ENCODE results near the gene GRK7. TPM values are rescaled to one million over a fixed set of nuclear protein-coding genes. Genes with fewer than 3 reads are reported as not detected.

Gene GRK7
- total RNA-seq, 1 experiment from 2014 or later, result not detected

DNA sequence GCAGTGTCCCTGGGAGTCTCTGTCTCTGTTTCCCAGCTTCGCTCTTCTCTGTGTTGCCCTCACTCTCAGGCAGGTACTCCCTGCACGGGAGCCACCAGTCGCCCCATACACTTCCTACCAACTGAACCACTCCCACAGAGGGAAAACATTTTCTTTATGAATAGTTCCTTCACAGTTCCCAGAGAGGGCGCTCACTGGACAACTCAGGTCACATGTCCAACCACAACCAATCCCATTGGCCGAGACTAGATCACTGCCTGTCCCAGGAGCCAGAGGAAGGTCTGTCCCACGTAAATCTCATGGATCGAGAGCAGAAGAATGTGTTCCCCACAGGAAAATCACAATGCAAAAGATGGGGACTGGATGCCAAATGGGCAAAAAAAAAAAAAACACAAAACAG is 26.1 kb downstream of the GRK7 start:
- no peak overlapping the region for H3K27ac ChIP-seq (ENCODE audit: low read length)
- no peaks in the 10 kb centered on the region for H4K20me1 ChIP-seq (ENCODE audit: insufficient read depth, low read depth, low read length)
- no peak overlapping the region for H3K4me3 ChIP-seq (ENCODE audit: low read length)
- H3K9me2 ChIP-seq (replicated peaks; ENCODE audit: insufficient read depth, low read length), result no peaks in the 10 kb centered on the region
- H3K36me3 ChIP-seq (ENCODE audit: insufficient read depth, low read length), result no peaks in the 10 kb centered on the region
- H3K79me2 ChIP-seq (ENCODE audit: low read length), result no peaks in the 10 kb centered on the region
- no peaks in the 10 kb centered on the region for H3K9me3 ChIP-seq (ENCODE audit: low read length)
- DNase-seq, result peak; percentile 48
- no peaks in the 10 kb centered on the region for H3K27me3 ChIP-seq (ENCODE audit: low read length)
- no peak overlapping the region for H3K4me2 ChIP-seq (ENCODE audit: low read depth, low read length, poor library complexity, severe bottlenecking)
- H2AFZ ChIP-seq (ENCODE audit: low read length), result no peak overlapping the region
- no peak overlapping the region for H3K9ac ChIP-seq (ENCODE audit: low read length)
- no peaks in the 10 kb centered on the region for H3K4me1 ChIP-seq (ENCODE audit: low read length)

GRCh38 chr3:141790171-141790570 is 27.0 kb downstream of the GRK7 start:
- Histone ChIP-seq H3K27ac (ENCODE audit: low read length) (no peak overlapping the region), H2AFZ (ENCODE audit: low read length) (no peak overlapping the region), H3K4me1 (ENCODE audit: low read length) (no peaks in the 10 kb centered on the region), H3K9ac (ENCODE audit: low read length) (no peak overlapping the region), H3K9me2 (replicated peaks; ENCODE audit: insufficient read depth, low read length) (no peaks in the 10 kb centered on the region), H3K27me3 (ENCODE audit: low read length) (no peaks in the 10 kb centered on the region), H4K20me1 (ENCODE audit: insufficient read depth, low read depth, low read length) (no peaks in the 10 kb centered on the region), H3K79me2 (ENCODE audit: low read length) (no peaks in the 10 kb centered on the region), H3K9me3 (ENCODE audit: low read length) (no peaks in the 10 kb centered on the region), H3K4me3 (ENCODE audit: low read length) (no peak overlapping the region), H3K36me3 (ENCODE audit: insufficient read depth, low read length) (no peaks in the 10 kb centered on the region), H3K4me2 (ENCODE audit: low read depth, low read length, poor library complexity, severe bottlenecking) (no peak overlapping the region)
- DNase-seq, result no peak

DNA sequence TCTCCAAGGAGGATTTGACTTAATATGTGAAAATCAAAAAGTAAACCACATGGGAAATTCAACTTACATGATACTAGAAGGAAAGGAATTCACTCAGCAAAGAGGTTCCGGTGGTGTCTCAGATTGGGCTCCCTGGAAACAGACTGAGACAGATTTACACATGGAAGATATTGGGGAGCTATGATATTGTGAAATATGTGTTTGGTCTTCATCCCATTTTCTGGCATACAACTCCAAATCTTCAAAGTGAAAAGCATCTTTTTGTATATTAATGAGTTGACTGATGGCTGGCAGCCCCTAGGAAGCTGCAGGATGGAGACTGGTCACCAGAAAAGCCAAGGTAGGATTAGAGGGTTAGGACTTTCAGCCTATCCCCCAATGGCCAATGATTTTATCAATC is 29.3 kb downstream of the GRK7 start:
- DNase-seq, result no peak
- no peak overlapping the region for H3K4me2 ChIP-seq (ENCODE audit: low read depth, low read length, poor library complexity, severe bottlenecking)
- H2AFZ ChIP-seq (ENCODE audit: low read length), result no peak overlapping the region
- H3K27me3 ChIP-seq (ENCODE audit: low read length), result no peaks in the 10 kb centered on the region
- no peaks in the 10 kb centered on the region for H3K79me2 ChIP-seq (ENCODE audit: low read length)
- no peaks in the 10 kb centered on the region for H3K36me3 ChIP-seq (ENCODE audit: insufficient read depth, low read length)
- no peaks in the 10 kb centered on the region for H3K4me1 ChIP-seq (ENCODE audit: low read length)
- no peak overlapping the region for H3K27ac ChIP-seq (ENCODE audit: low read length)
- H3K9me3 ChIP-seq (ENCODE audit: low read length), result no peaks in the 10 kb centered on the region
- H4K20me1 ChIP-seq (ENCODE audit: insufficient read depth, low read depth, low read length), result no peaks in the 10 kb centered on the region
- no peaks in the 10 kb centered on the region for H3K9me2 ChIP-seq (replicated peaks; ENCODE audit: insufficient read depth, low read length)
- no peak overlapping the region for H3K9ac ChIP-seq (ENCODE audit: low read length)
- H3K4me3 ChIP-seq (ENCODE audit: low read length), result no peak overlapping the region

DNA sequence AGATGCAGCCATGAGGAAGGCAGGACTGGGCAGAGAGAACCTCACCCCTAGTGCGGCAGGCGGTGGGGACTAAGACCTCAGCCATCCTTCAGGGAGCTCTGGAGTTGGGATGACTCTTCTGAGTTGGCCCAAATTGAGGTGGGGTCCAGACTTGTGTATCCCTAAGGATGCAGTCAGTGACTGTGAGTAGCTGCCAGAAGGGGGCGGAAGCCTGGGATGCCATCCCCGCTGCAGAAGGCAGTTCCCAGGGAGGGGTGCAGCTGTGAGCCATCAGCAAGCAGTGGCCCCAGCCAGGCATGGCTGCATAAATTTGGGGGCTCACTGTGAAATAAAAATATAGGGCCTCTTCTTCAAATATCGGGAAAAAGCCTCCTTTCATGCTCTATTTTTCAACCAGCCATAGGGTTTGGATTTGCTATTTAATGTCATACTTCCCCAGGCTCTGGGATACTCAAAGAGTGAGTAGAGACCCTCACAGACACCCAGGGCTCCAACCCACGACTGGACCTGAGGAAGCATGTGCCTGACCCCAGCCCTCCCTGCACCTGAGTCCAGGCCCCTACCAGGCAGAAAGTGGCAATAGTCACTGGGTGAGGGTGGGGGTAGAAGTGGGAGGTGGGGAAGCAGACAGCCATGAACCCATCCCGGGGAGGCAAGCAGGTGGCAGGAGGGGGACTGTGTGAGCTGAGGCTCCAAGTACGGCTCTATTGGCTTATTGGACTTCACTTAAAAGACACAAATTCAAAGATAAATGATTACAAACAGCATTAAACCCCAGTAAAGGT is 30.5 kb downstream of the GRK7 start:
- Histone ChIP-seq H3K9ac (ENCODE audit: low read length) (no peak overlapping the region), H3K4me1 (ENCODE audit: low read length) (no peaks in the 10 kb centered on the region), H3K4me3 (ENCODE audit: low read length) (no peak overlapping the region), H3K4me2 (ENCODE audit: low read depth, low read length, poor library complexity, severe bottlenecking) (no peak overlapping the region), H3K9me3 (ENCODE audit: low read length) (no peaks in the 10 kb centered on the region), H3K27me3 (ENCODE audit: low read length) (no peaks in the 10 kb centered on the region), H3K79me2 (ENCODE audit: low read length) (no peaks in the 10 kb centered on the region), H3K36me3 (ENCODE audit: insufficient read depth, low read length) (no peaks in the 10 kb centered on the region), H3K27ac (ENCODE audit: low read length) (no peak overlapping the region), H3K9me2 (replicated peaks; ENCODE audit: insufficient read depth, low read length) (no peaks in the 10 kb centered on the region), H2AFZ (ENCODE audit: low read length) (no peak overlapping the region), H4K20me1 (ENCODE audit: insufficient read depth, low read depth, low read length) (no peaks in the 10 kb centered on the region)
- DNase-seq, result no peak

GRCh38 chr3:141795276-141795675 is 32.1 kb downstream of the GRK7 start:
- Histone ChIP-seq H3K79me2 (ENCODE audit: low read length) (no peaks in the 10 kb centered on the region), H3K4me3 (ENCODE audit: low read length) (no peak overlapping the region), H3K4me1 (ENCODE audit: low read length) (no peaks in the 10 kb centered on the region), H3K36me3 (ENCODE audit: insufficient read depth, low read length) (no peaks in the 10 kb centered on the region), H3K9me3 (ENCODE audit: low read length) (no peaks in the 10 kb centered on the region), H4K20me1 (ENCODE audit: insufficient read depth, low read depth, low read length) (no peaks in the 10 kb centered on the region), H3K4me2 (ENCODE audit: low read depth, low read length, poor library complexity, severe bottlenecking) (no peak overlapping the region), H2AFZ (ENCODE audit: low read length) (no peak overlapping the region), H3K9me2 (replicated peaks; ENCODE audit: insufficient read depth, low read length) (no peaks in the 10 kb centered on the region), H3K9ac (ENCODE audit: low read length) (no peak overlapping the region), H3K27me3 (ENCODE audit: low read length) (no peaks in the 10 kb centered on the region), H3K27ac (ENCODE audit: low read length) (no peak overlapping the region)
- no peak for DNase-seq

- H3K4me3 ChIP-seq (ENCODE audit: low read length), result no peak overlapping the region
- no peak for DNase-seq
- no peak overlapping the region for H2AFZ ChIP-seq (ENCODE audit: low read length)
- H3K36me3 ChIP-seq (ENCODE audit: insufficient read depth, low read length), result no peaks in the 10 kb centered on the region
- no peaks in the 10 kb centered on the region for H3K4me1 ChIP-seq (ENCODE audit: low read length)
- no peaks in the 10 kb centered on the region for H4K20me1 ChIP-seq (ENCODE audit: insufficient read depth, low read depth, low read length)
- no peaks in the 10 kb centered on the region for H3K27me3 ChIP-seq (ENCODE audit: low read length)
- no peak overlapping the region for H3K27ac ChIP-seq (ENCODE audit: low read length)
- no peaks in the 10 kb centered on the region for H3K9me3 ChIP-seq (ENCODE audit: low read length)
- no peak overlapping the region for H3K9ac ChIP-seq (ENCODE audit: low read length)
- no peak overlapping the region for H3K4me2 ChIP-seq (ENCODE audit: low read depth, low read length, poor library complexity, severe bottlenecking)
- no peaks in the 10 kb centered on the region for H3K79me2 ChIP-seq (ENCODE audit: low read length)
- H3K9me2 ChIP-seq (replicated peaks; ENCODE audit: insufficient read depth, low read length), result no peaks in the 10 kb centered on the region
Measured at GRCh38 chr3:141795741-141796080, 32.5 kb downstream of the GRK7 start.

DNA sequence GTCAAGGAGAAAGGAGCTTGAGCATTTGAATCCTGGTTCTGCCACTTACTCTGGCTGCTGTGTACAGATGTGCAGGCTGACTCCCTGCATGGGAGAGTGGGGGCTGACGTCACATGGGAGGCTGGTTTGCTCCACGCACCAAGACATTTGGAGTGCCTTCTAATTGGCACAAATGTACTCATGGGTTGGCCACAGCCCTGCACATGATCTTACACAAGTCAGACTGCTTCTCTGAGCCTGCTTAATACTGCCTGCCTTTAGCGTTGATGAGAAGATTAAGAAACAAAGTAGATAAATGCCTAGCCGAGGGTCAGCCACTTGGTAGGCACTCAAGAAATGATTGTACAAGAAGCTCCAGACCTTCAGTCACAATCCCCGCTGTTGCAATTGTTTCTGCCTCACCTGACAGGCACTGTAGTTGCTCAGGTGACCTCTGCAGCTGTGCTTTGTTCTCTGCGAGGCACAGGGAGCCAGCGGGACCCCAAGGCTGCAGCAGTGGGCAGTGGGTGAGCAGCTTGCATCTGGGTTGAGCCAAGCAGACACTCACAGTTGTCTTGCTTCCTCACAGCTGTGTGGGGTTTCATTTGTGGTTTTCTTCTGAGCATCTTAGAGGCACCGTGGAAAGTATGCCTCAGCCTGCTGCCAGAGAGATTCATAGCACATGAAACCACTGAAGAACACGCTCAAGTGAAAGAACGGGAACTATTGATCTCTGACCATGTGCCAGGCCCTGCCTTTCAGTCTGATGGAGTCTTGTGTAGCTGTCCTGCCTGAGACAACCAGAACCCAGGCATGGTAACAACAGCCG is 33.1 kb downstream of the GRK7 start:
- Histone ChIP-seq H3K4me3 (ENCODE audit: low read length) (no peak overlapping the region), H3K4me1 (ENCODE audit: low read length) (no peaks in the 10 kb centered on the region)

DNA sequence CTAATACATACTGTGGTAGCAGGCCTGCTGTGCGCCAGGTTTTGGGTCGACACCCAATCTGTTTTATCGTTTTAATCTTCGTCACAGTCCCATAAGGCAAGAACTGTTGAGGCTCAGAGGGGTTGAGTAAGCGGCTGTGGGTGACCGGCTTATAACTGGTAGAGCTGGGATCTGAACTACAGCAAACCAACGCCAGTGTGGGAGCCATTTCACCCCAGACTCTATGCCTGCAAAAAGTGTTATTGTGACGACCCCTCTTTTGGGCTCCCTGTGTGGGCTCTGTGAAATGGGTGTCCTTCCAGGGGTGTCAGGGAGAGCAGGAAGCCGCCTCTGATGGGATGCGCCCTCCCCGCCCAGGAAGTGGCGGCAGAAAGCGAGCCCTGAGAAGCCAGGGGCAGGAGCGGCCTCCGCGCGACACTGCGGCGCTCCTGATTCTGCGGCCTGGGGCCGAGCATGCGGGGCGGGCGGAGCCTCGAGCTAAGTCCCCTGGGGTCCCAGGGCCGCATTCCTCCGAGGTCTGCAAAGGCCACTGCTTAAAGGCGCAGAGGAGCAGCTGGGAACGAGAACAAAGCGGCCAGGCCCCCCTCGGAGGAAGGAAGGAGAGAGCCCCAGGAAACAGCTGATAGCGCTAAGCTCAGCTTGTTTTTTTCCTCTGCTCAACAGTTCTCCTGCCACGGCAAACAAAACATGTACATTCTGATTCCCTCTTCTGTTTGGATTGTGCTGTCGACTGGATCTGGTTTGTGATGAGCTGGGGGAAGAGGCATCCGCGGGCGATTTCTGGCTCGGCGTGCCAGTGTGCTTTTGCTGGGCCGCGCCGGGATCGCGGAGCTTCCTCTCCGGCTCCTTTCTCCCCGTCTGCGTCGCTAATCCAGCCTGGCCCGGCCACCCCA is 33.9 kb downstream of the GRK7 start:
- no peak for DNase-seq
- Histone ChIP-seq H3K27me3 (ENCODE audit: low read length) (no peaks in the 10 kb centered on the region), H3K9me3 (ENCODE audit: low read length) (no peaks in the 10 kb centered on the region), H3K79me2 (ENCODE audit: low read length) (no peaks in the 10 kb centered on the region), H2AFZ (ENCODE audit: low read length) (no peak overlapping the region), H3K4me2 (ENCODE audit: low read depth, low read length, poor library complexity, severe bottlenecking) (no peak overlapping the region), H3K27ac (ENCODE audit: low read length) (no peak overlapping the region), H3K4me3 (ENCODE audit: low read length) (no peak overlapping the region), H3K9ac (ENCODE audit: low read length) (no peak overlapping the region), H3K4me1 (ENCODE audit: low read length) (no peaks in the 10 kb centered on the region), H4K20me1 (ENCODE audit: insufficient read depth, low read depth, low read length) (no peaks in the 10 kb centered on the region), H3K9me2 (replicated peaks; ENCODE audit: insufficient read depth, low read length) (no peaks in the 10 kb centered on the region), H3K36me3 (ENCODE audit: insufficient read depth, low read length) (no peaks in the 10 kb centered on the region)

More for the DNA sequence above, 33.1 kb downstream of the GRK7 start:
- Histone ChIP-seq H3K36me3 (ENCODE audit: insufficient read depth, low read length) (no peaks in the 10 kb centered on the region), H2AFZ (ENCODE audit: low read length) (no peak overlapping the region), H3K9me3 (ENCODE audit: low read length) (no peaks in the 10 kb centered on the region), H3K9ac (ENCODE audit: low read length) (no peak overlapping the region), H3K27ac (ENCODE audit: low read length) (no peak overlapping the region), H3K27me3 (ENCODE audit: low read length) (no peaks in the 10 kb centered on the region), H3K9me2 (replicated peaks; ENCODE audit: insufficient read depth, low read length) (no peaks in the 10 kb centered on the region), H3K4me2 (ENCODE audit: low read depth, low read length, poor library complexity, severe bottlenecking) (no peak overlapping the region), H3K79me2 (ENCODE audit: low read length) (no peaks in the 10 kb centered on the region), H4K20me1 (ENCODE audit: insufficient read depth, low read depth, low read length) (no peaks in the 10 kb centered on the region)
- no peak for DNase-seq
